ENCODE data around the gene THEMIS2.
"Not testable (repeated sequence)": the region's sequence is repeated elsewhere in the genome, so short reads cannot be mapped to it uniquely, and the experiment has no call there.

THEMIS2 gene

DNA sequence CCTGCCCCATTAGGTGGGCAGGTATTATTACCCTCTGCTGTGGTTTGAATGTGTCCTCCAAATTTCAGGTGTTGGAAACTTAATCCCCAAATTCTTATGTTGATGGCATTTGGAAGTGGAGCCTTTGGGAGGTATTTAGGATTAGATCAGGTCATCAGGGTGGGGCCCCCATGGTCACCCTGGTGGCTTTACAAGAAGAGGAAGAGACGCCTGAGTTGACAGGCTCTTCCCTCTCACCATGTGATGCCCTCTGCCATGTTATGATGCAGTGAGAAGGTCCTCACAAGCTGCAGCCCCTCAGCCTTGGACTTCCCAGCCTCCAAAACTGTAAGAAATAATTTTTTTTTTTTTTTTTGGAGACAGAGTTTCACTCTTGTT lies 8.8 kb upstream of the THEMIS2 start:
- no peak for DNase-seq

DNA sequence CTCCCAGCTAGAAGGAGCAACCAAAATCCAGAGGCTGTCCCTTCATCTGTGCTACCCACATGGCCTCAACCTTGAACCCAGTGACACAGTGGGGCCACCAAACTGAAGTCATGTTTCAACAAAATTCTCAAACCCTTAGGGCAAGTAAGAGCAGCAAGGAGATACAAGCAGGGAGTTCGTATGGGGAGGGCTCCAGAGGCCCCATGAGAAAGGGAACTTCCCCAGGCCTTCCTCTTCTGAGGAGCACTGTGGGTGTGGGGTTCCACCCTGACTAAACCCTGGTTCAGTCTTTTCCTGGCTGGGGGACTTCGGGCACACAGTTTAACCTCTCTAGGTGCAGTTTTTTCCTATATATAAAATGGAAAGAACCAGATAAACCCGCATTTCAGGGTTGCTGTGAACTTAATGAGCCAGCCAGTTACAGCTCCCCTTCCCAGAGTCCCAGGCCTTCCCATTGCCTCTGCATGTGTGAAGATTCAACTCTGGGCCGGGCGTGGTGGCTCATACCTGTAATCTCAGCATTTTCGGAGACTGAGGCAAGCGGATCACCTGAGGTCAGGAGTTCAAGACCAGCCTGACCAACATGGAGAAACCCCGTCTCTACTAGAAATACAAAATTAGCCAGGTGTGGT lies 8.0 kb upstream of the THEMIS2 start:
- no peak for DNase-seq

DNA sequence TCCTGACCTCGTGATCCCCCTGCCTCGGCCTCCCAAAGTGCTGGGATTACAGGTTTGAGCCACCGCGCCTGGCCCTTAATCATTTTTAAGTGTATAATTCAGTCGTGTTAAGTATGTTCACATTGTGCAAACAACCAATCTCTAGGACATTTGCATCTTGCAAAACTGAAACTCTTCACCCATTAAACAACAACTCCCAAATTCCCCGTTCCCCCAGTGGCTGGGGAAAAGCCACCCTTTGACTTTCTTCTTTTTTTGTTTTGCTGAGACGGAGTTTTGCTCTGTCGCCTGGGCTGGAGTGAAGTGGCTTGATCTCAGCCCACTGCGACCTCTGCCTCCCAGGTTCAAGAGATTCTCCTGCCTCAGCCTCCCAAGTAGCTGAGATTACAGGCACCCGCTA lies 6.5 kb upstream of the THEMIS2 start:
- no peak for DNase-seq

DNA sequence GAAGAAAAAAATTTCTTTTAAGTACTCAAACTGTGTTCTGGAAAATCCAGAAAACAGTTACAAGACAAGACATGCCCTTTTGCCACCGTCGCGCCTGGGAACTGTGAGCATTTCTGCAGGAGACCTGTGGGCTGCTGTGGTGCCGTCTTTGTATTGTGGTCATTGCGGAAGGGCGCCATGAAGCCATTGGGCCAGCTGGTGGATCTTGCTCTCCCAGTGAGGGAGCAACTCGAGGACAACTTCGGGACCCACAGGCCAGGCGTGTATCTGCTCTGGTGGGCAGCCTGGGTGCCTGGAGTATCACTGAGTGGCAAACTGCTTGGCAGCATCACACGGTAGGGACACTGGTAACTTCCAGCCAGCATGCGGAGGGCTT lies 3.8 kb upstream of the THEMIS2 start:
- DNase-seq, result no peak

DNA sequence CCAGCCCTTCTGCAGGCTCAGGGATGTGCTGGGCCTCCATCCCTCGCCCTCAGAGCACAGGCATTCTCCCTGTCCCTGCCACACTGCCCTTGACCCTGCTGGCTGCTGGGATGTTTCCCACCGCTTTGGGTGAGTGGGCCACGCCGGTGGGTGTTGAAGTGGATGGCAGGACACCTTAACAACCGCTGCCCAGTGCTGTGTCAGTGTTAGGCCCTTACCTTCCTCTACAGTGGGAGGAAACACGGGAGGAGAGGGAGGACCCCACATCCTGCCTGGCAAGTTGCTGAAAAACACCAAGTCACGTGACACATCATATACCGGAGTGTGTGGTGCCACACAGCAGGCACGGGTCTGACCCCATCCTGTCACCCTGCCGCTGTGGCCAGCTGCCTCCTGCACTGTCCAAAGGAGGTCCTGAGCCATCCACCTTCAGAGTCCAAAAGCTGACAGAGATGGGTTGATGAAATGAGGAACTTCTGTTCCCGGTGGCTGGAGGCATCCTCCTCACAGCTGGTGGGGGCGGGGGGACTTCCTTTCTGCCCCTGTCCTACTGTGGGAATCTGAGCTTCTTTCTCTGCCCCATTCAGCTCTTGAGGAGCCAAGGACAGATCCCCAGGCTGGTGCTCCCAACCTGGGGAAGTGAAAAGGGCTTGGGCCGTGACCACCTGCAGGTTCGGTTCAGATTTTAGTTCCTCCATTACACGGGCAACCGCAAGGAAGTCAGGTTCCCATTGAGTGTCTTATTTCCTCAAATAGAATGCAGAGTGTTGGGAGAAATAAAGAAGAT lies 3.2 kb upstream of the THEMIS2 start:
- no peak for DNase-seq

DNA sequence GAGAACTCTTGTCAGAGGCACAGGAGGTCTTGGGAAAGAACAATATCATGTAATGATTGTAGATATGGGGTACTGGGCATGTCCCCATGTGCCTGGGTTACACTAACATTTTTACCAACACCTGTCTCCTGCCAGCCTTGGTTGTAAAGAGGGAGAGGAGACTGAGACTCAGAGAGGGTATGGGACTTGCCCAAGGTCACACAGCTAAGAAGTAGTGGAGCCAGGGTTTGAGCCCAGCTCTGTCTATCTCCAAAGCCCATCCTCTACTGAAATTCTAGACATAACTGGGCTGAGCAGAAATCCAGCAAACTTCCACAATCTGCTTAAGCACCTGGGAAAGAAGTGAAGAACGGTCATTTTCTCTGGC lies 2.6 kb upstream of the THEMIS2 start:
- DNase-seq, result no peak

DNA sequence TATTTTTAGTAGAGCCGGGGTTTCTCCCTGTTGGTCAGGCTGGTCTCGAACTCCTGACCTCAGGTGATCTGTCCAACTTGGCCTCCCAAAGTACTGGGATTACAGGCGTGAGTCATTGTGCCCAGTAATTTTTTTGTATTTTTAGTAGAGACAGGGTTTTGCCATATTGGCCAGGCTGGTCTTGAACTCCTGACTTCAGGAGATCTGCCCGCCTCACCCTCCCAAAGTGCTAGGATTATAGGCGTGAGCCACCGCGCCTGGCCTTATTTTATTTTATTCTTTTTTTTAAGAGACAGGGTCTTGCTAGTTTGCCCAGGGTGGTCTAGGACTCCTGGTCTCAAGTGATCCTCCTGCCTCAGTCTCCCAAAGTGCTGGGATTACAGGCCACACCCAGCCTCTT lies 1.3 kb upstream of the THEMIS2 start:
- DNase-seq, result not testable (repeated sequence)

DNA sequence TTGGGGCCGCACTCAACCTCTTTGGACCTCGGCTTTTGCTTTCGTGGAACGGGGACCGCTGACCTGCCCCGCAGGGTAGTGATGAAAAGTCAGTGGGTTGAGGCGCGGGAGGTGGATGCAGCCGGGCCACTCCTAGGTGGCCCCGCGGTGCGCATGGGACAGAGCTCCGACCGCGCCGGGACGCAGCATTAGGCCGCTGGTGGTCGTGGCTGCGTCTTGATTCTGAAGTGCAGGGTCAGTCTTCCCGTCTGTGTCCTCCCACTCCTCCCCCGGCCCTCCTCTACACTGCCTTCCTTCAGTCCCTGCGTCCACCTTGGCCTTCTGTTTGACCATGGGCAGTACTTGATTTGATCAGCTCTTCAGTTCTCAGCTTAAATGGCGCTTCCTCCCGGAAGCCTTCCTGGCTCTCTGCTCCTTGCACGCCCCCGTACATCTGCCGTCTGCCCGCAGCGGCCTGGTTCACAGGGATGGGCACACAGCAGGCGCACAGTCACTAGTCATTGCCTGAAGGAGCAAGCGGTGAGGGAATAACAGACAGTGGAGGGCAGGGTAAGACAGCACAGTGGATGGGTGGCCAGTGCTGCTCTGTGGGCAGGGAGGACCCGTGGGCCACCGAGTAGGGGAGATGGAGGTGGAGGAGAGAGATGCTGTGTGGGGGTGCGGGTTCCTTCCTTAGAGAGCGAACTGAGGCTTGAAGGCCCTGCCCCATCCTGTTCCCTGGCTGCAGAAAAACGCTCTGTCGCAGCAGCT lies 633 bp downstream of the THEMIS2 start:
- no peak for DNase-seq

DNA sequence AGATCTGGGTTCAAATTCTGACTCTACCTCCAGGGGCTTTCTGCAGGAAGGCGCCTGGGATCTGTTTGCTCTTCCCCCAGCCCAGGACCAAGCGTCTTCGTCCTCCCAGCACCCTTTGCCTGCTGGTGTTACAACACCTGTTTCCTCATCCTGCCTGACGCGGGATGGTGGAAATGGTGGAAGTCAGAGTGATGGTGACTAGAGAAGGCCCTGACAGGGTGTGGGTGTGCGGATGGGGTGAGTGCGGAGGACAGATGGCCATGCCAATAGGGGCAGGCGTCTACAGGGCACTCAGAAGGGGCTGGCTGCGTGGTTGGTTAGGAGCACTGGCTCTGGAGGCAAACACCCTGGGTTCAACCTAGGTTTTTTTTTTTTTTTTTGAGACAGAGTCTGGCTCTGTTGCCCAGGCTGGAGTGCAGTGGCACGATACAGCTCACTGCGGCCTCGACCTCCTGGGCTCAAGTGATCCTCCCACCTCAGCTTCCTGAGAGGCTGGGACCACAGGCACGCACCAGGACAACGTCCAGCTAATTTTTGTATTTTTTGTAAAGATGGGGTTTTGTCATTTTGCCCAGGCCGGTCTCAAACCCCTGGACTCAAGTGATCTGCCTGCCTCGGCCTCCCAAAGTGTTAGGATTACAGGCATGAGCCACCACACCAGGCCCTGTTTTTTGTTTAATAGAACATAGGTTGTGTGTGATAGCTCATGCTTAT lies 1.5 kb downstream of the THEMIS2 start:
- DNase-seq, result no peak

DNA sequence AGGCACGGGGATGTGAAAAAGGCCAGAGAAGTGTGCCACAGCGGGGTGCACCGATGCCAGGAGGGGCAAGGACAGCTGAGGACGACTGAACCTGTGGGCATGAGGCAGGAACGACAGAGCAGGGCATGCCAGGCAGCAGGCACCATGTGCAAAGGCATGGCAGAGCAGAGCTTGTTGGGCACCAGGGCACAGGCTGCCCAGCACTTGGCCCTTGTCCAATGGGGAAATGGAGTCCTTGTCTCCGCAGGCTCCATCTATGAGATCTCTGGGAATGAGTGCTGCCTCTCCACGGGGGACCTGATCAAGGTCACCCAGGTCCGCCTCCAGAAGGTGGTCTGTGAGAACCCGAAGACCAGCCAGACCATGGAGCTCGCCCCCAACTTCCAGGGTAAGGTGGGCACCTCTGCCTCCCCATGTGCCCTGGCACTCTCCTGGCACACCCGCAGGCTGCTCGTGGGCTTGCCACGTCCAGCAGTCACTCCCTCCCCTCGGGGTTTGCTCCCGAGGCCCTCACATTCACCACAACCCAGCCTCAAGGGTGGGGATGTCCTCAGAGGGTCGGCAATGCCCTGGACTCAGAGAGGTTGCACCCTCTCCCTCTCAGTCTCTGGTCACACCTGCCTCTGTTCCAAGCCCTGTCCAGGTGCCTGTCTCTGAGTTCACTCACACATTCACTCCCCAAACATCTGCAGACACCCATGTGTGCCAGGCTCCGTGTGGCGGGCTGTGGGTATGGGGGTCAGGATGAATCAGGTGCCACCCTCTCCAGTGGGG lies 4.2 kb downstream of the THEMIS2 start:
- no peak for DNase-seq

DNA sequence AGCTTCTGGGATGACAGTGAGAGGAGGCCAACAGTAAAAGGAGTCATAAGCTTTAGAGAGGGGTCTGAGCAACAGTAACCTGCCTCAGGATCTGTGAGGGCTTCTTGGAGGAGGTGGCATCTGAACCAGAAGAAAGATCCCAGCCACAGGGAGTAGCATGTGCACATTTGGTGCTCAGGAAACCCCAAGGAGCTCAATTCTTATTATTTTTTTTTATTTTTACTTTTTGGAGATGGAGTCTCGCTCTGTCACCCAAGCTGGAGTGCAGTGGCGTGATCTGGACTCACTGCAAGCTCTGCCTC lies 4.7 kb downstream of the THEMIS2 start:
- no peak for DNase-seq

DNA sequence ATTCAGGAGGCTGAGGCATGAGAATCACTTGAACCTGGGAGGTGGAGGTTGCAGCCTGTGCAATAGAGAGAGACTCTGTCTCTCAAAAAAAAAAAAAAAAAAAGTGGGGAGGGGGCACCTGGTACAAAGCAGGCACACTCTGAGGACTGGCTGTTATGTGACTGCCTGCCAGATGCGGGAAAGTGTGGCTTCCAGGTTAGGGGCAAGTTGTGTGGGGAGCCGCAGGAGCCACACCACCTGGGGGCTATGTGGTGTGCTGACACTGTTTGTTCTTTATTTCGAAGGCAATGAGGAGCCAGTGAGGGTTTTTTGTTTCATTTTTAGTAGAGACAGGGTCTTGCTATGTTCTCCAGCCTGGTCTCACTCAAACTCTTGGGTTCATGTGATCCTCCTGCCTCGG lies 5.7 kb downstream of the THEMIS2 start:
- DNase-seq, result no peak

DNA sequence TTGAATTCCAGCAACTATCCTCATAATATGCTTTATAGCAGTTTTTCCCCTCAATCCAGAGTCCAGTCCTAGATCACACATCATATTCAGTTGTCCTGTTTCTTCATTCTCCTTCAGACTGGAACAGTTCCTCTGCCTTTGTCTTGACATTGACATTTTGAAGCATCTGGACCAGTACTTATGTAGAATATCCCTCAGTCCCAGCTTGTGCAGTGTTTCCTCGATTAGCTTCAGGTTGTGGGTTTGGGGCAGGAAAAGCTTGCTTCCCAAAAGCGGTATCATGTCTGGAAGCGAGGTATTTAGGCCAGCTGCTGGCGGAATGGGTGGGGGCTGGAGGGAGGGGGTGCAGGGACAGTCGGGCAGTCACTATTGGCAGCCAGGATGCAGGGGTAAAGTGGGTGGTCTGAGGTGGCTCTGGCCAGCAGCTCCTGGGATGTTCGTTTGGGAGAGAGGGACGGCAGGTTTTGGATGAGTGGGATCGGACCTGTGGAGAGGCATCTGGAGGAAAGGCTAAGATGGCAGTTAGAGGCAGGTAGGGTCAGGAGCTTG lies 6.5 kb downstream of the THEMIS2 start:
- DNase-seq, result no peak

DNA sequence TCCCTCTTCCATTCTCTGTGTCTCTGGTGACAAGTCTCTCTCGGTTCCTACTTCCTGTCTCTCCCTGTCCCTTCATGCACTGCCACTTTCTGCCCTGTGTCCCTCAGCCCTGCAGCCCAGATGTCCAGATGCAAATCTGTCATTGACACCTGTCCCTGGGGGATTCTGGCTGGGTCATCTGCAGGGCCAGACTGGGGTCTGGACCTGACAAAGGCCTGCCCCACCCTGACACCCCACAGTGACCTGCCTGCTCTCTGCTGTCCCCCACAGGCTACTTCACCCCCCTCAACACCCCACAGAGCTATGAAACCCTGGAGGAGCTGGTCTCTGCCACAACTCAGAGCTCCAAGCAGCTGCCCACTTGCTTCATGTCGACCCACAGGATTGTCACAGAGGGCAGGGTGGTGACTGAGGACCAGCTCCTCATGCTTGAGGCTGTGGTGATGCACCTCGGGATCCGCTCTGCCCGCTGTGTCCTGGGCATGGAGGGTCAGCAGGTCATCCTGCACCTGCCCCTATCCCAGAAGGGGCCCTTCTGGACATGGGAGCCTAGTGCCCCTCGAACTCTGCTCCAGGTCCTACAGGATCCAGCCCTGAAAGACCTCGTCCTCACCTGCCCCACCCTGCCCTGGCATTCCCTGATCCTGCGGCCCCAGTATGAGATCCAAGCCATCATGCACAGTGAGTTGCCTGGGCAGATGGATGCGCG lies 7.2 kb downstream of the THEMIS2 start:
- DNase-seq, result no peak

DNA sequence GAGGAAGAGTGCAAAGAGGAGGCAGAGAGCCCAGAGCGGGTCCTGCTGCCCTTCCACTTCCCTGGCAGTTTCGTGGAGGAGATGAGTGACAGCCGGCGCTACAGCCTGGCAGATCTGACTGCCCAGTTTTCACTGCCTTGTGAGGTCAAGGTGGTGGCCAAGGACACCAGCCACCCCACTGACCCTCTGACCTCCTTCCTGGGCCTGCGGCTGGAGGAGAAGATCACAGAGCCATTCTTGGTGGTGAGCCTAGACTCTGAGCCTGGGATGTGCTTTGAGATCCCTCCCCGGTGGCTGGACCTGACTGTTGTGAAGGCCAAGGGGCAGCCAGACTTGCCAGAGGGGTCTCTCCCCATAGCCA lies 10.2 kb downstream of the THEMIS2 start:
- DNase-seq, result no peak

DNA sequence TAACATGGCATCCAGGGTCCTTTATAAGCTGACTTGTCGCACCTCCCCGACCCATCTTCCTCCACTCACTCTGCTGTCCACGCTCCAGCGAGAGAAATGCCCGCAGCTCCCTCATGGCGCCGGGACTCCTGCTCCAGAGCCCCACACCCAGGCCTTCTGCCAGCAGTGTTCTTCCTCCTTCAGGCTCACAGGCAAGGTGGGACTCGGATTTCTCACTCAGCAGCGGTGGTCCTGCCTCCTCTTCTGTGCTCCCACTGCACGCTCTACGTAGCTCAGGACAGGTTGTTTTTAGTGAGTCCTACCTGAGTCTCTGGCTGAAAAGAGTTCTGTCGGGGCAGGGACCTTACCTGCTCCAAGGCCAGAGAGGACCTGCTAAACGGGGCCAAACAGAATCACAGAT lies 11.2 kb downstream of the THEMIS2 start:
- DNase-seq, result no peak

DNA sequence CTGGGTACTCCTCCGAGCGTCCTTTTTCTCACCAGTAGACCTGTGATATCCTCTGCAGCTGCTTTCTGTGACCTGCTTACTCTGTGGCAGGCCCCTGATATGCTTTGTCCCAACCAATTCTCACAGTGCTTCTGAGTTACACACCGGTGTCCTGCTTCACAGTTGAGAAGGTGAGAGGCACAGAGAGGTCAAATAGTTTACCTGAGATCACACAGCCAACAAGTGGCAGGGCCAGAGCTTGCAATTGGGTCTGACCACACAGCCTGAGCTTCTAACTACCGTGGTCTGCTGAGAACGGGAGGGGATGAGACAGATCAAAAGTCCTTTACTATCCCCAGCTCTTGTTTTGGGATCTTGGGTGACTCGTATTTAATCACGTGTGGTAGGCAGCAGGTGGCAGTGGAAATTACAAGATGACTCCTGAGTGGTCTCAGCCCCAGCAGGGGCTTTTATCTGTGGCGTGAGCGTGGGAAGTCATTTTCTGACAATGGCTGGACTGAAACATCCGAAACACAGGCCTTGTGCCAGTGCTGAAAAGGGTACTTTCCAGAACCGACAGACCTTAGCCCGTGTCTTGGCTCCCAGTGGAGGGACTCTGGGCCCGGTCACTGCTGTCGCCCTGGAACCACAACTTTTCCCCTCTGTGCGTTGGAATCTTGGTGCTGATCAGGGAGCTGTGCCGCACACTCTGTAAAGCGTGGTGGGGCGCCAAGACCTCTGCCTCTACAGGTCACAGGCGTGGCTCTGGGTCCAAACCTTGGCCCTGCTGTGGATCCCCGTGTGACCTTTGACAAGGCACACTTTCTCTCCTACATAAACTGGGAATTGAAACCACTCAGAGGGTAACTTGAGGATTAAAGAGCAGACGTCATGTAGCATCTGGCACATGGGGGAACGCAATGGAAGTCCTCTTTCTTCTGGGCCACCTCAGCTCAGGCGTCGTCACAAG lies 11.9 kb downstream of the THEMIS2 start:
- DNase-seq, result no peak

DNA sequence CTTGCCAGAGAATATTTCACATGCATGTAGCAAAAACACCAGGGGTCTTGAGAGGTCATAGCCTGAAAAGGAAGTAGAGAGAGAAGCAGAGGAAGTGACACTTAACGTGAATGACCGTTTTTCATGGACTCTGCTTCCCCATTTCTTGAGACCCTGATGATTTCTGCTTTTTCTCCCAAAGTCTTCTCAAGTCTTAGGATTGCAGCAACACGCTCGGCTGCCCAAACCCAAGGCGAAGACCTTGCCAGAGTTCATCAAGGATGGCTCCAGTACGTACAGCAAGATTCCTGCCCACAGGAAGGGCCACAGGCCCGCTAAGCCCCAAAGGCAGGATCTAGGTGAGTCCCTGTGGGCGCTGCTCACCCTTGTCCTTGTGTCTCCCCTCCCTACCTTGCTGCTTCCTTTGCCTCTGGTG lies 12.8 kb downstream of the THEMIS2 start:
- peak; percentile 62 for DNase-seq

DNA sequence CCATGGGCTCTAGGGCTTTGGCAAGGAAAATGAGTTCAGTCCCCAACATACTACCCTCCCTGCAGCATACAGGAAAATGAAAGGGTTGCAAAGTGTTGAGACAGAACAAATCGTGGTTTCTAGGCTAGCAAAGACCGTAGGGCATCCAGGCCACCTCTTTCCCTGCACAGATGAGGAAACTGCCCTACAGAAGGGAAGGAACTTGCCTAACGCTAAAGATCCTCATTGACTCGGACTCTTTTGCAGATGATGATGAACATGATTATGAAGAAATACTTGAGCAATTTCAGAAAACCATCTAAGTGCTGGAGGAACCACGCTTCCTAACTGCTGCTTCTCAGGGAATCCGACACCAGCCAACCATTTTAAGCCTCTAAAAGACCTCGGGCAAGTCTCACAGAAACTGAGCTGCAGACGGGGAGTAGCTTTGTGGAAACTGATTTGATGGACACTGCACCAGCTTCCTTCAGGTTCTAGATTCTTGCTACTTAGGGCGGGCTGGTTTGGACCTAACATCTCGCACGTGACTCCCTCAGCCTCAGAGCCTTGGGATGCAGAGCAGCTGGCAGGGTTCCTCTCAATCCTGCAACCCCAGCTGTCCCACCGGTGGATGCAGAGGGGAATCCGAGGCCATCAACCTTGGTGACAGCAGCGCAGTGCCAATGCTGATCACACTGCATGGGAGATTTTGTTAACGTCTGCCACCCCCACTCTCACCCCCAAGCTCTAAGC lies 13.4 kb downstream of the THEMIS2 start:
- DNase-seq, result peak; percentile 85

DNA sequence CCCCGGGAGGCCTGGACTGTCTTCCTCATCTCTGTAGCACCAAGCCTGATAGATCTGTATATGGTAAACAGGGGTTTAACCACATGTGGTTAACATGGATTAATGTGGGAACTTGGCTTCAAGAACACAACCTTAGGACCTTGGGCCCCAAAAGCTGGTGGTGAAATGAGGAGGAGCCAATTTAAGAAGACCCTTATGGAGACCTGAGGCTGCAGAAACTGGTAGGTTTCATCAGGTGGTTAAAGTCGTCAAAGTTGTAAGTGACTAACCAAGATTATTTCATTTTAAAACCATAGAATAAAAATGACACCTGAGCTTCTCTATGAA lies 14.0 kb downstream of the THEMIS2 start:
- no peak for DNase-seq
